Stimulated activated CD8-positive, alpha-beta memory T cell treated with anti-CD3 and anti-CD28 coated beads, Interleukin-12 subunit alpha, Interleukin-12 subunit beta, amount 100 ng/mL, for 24 hours (primary cell): Measurements from ENCODE around the gene NCF4.

Experiments
- DNase-seq: peaks from one replicate; pipeline ENCODE4 v3.0.0-alpha.2; 2020; ENCODE audit errors: extremely low read depth

NCF4 gene

GRCh38 chr22:36921309-36922104 is 60.7 kb downstream of the NCF4 start:
- no peak for DNase-seq

- no peak for DNase-seq
These were observed 61.4 kb downstream of the NCF4 start for GRCh38 chr22:36922105-36922608.

GRCh38 chr22:36922711-36923110 is 61.9 kb downstream of the NCF4 start:
- DNase-seq: no peak

- DNase-seq: no peak
These were observed 62.5 kb downstream of the NCF4 start for GRCh38 chr22:36923131-36923788.

GRCh38 chr22:36924151-36924698 is 63.4 kb downstream of the NCF4 start:
- no peak for DNase-seq

GRCh38 chr22:36925388-36926290 is 64.8 kb downstream of the NCF4 start:
- DNase-seq: no peak

- DNase-seq: no peak
These were observed 65.5 kb downstream of the NCF4 start for GRCh38 chr22:36926309-36926708.

- DNase-seq: no peak
These were observed 66.1 kb downstream of the NCF4 start for GRCh38 chr22:36926721-36927435.
